ENCODE results near the gene ATP5F1D.

ATP5F1D gene

GRCh38 chr19:1257475-1258162 lies 16.1 kb downstream of the ATP5F1D start:
- DNase-seq (ENCODE audit: low read depth in 3 of 3), result no peak

DNA sequence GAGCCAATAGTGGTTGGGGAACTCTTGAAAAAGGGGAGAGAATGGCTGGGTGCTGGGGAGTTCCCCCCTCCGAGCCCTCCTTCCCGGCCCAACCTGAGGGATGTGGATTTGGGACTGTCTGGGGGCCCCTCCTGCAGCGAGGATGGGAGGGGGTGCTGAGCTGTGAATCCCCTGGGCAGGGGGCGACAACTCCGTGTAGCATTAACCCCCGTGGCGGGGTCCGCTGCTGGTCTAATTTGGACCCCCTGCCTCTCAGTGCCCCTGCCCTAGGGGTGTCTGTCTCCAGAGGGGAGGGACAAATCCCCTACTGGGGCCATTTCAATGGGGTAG lies 16.6 kb downstream of the ATP5F1D start:
- no peak for DNase-seq (ENCODE audit: low read depth in 3 of 3)

DNA sequence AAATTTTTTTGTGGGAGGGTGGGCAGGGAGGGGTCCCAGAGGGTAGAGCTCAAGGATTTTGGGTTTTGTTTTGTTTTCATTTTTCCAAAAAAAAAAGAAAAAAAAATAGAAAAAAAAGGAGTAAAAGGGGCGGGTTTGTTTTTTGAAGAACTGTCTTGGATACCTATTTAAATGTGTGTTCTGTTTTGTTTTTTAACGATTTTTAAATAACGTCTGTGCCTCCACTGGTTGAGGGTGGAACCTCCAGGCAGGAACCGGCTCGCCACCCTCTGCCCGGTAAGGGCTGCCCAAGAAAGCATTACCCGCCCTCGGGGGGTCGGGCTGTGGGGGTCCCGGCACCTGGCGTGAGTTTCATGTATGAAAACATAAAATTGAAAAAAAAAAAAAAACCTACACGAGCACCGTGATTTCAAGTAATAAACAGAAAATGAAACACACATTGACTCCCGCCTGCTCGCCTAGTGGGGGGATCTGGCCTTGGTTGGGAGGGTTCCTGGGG lies 17.2 kb downstream of the ATP5F1D start:
- DNase-seq (ENCODE audit: low read depth in 3 of 3), result no peak

GRCh38 chr19:1259206-1259875 lies 17.8 kb downstream of the ATP5F1D start:
- peak in 2 of 3 experiments; percentile 48 to 69 for DNase-seq (ENCODE audit: low read depth in 3 of 3)

GRCh38 chr19:1259876-1260748 lies 18.6 kb downstream of the ATP5F1D start:
- DNase-seq (ENCODE audit: low read depth in 3 of 3), result peak in 1 of 3 experiments; percentile 62

- peak; percentile 92 to 96 (median 93) for DNase-seq (ENCODE audit: low read depth in 3 of 3)
Measured at GRCh38 chr19:1260749-1261537, 19.4 kb downstream of the ATP5F1D start.

- DNase-seq (ENCODE audit: low read depth in 3 of 3), result no peak
Measured at GRCh38 chr19:1261538-1261797, 19.9 kb downstream of the ATP5F1D start.

GRCh38 chr19:1261798-1262622 lies 20.5 kb downstream of the ATP5F1D start:
- DNase-seq (ENCODE audit: low read depth in 3 of 3), result no peak

DNA sequence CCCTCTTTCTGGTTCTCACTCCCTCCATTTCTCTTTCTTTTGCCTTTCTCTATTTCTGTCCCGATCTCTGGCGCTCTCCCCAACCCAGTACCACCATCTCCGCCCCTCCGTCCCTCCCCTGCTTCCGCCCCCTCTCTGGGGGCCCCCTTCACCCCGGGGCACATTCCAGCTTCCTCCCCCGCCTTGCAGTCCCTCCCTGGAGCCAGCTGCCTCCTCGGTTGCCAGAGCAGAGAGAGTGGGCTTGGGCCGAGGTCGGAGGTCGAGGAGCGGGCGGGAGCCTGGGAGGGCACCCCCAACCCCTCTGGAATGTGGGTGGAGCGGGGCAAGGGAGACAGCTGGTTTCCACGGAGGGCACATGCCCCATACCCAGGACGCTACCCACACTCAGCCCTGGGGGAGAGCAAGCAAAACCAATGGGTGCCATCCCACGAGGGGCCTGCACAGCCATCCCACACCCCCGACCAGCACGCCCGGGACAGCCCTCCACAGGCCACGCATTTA lies 21.1 kb downstream of the ATP5F1D start:
- DNase-seq (ENCODE audit: low read depth in 3 of 3), result no peak

DNA sequence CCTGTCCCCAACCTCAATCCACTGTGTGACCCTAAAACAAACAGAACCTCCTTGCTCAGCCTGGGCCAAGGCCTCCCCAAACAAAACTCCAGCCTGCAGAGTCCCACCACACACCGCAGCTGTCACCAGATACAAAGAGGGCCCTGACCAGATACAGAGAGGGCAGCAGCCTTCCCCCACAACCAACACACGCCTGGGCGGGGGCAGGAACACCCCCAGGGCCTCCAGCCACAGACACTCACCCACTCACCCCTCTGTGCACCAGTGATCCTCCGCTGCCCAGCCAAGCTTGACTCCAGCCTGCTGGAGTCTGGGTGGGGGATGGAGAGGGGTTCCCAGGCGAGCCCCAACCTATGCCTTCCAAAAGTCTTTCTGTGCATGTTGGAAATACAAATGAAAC lies 21.6 kb downstream of the ATP5F1D start:
- DNase-seq (ENCODE audit: low read depth in 3 of 3), result no peak

GRCh38 chr19:1264801-1265614 lies 23.5 kb downstream of the ATP5F1D start:
- no peak for DNase-seq (ENCODE audit: low read depth in 3 of 3)

DNA sequence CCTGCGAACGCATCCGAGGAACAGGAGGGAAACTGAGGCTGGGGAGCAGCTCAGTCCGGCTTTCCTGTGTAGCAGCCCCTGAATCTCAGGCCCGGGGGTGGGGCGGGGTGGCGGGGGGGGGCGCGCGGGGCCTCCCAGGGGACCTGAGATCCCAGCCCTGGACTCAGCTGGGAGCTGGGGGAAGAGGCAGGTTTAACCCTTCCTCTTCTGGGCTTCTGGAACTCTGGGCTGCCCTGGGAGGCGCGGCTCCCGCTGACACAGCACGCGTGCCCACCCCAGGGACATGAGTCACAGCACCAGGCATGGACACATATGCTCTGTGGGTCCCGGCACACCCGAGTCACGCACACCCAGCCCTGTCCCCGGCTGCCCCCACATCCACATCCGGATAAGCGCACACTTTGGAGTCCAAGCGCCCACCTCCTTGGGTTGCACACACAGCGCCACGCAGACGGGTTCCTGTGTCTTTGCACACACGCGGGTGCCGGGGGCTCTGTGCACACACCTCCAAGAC lies 24.1 kb downstream of the ATP5F1D start:
- DNase-seq (ENCODE audit: low read depth in 3 of 3), result no peak

GRCh38 chr19:1266129-1266915 lies 24.8 kb downstream of the ATP5F1D start:
- DNase-seq (ENCODE audit: low read depth in 3 of 3), result peak in 2 of 3 experiments; percentile 66 to 85

- DNase-seq (ENCODE audit: low read depth in 3 of 3), result peak in 1 of 3 experiments; percentile 69
Measured at GRCh38 chr19:1266916-1267476, 25.4 kb downstream of the ATP5F1D start.

DNA sequence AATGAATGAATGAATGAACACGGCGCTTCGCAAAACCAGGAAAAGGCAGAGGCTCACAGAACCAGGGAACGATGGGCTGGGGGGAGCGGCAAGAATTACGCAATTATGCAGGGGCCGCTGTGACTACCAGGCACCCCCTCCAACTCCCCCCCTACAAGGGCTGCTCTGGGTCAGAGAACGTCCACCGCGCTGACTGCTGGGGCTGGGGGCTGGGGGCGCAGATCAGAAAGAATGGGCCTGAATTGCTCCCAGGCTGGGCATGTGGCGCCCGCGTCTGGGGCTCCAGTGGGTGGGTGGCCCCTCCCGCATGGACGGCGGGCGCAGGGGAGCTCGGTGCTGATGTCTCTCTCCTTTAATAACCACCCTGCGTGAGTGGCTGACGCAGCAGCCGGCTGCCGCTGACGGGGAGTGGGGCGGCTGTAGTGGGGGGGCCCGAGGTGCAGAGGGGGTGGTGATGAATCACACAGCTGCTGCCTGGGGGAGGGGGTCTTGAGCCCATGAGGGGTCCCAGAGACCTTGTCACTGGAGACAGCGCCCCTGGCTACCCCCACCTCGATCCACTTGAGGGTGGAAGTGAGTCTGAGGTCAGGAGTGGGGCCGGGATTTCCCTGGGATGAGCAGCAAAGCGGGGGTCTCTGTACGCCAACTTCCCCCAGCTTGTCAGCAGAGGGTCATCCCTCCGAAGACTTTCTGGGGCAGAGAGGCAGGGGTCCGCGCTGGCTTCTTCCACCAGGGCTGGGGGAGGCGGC lies 26.1 kb downstream of the ATP5F1D start:
- no peak for DNase-seq (ENCODE audit: low read depth in 3 of 3)

- no peak for DNase-seq (ENCODE audit: low read depth in 3 of 3)
Measured at GRCh38 chr19:1268226-1269064, 26.9 kb downstream of the ATP5F1D start.

DNA sequence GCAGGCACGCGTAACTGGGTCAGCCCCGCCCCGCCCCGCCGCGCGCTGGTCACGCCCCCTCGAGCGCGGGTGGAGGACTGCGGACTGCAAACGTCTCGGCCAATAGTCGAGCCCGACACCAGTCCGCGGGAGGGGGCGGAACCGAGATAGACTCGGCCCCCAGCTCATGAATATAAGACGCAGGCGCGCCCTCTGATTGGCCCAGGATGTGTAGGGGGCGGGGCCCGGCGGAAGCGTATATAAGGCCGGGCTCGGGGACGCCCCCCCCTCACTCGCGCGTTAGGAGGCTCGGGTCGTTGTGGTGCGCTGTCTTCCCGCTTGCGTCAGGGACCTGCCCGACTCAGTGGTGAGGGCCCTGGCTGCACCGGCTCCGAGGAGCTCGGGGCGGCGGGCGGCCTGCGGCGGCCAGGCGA lies 27.5 kb downstream of the ATP5F1D start, which contains the start of gene CIRBP:
TSS of gene CIRBP (plus strand) at position 268 of the 413 bp plus-strand sequence. CDS start 1,602 bp downstream, outside the sequence.
- peak; percentile 99 to 100 (median 99) for DNase-seq (ENCODE audit: low read depth in 3 of 3)

Data from stimulated activated CD4-positive, alpha-beta T cell treated with anti-CD3 and anti-CD28 coated beads, TNF-alpha, amount 100 ng/mL, for 24 hours (primary cell).